K562 (cell line): Measurements from ENCODE around the gene WFDC2. TPM values are rescaled to one million over a fixed set of nuclear protein-coding genes. Genes with fewer than 3 reads are reported as not detected.

Source experiments
- ATAC-seq: fragments of 200-7000 bp; cut with Tn5 transposase; 3 replicates; pipeline ENCODE4 v1.9.1; 2020; ENCODE audit warnings: moderate library complexity
- BruUV-seq: library from RNA; stranded (reverse); fragments of 400-500 nt; replicated peaks from 2 replicates; lab custom pipeline; 2021; lab: Mats Ljungman, UMichigan
- CTCF ChIA-PET: fragments of 300-600 bp; formaldehyde crosslinking; extraction: SDS; loops from one replicate; lab custom pipeline; 2021; ENCODE audit warnings: low intra/inter-chr PET ratio; lab: Yijun Ruan, JAX
- POLR2A ChIA-PET: fragments of 300-600, 350-650 bp; sonication (Branson Sonifier 250); formaldehyde crosslinking; extraction: SDS; loops from one replicate; lab custom pipeline; 2021; ENCODE audit warnings: antibody characterized with exemption, inconsistent platforms; lab: Yijun Ruan, JAX
- DNase-seq, 4 experiments: peaks; one replicate each; pipeline versions ENCODE4 v3.0.0 to v3.0.0-alpha.2; 2011 to 2018; ENCODE audit warnings: low spot score in 3 of 4, mixed read lengths in 3 of 4; ENCODE audit errors: extremely low read depth in 1 of 4
- FAIRE-seq: peaks from 2 replicates; lab custom pipeline; 2011; peaks lifted over from hg19 to GRCh38; lab: Jason Lieb, UNC
- H2AFZ ChIP-seq: 2 replicates; pipeline ENCODE4 v1.6.0; 2011; ENCODE audit warnings: low read depth, low read length, control low read depth, inconsistent platforms
- H3K27ac ChIP-seq: fragments of 200-600 bp; 3 replicates; pipeline ENCODE4 v1.8.0; 2011; ENCODE audit warnings: low read depth, mild to moderate bottlenecking, control low read depth, inconsistent platforms, low read length, moderate library complexity, mixed read lengths; ENCODE audit errors: extremely low read depth
- H3K27me3 ChIP-seq, 2 experiments: fragments of 300-600 bp in 1 of 2; 2 replicates in 1 of 2; 3 replicates in 1 of 2; pipeline versions ENCODE4 v1.6.0 to v1.8.0; 2011; ENCODE audit warnings: inconsistent platforms in 2 of 2, low read length in 2 of 2, mild to moderate bottlenecking in 1 of 2, mixed read lengths in 1 of 2, moderate library complexity in 1 of 2; ENCODE audit not compliant: control insufficient read depth in 2 of 2, insufficient read depth in 2 of 2
- H3K36me3 ChIP-seq: fragments of 300-600 bp; 3 replicates; pipeline ENCODE4 v1.8.0; 2011; ENCODE audit warnings: mild to moderate bottlenecking, low read length, inconsistent platforms; ENCODE audit not compliant: control insufficient read depth, insufficient read depth
- H3K4me1 ChIP-seq, 2 experiments: fragments of 200-600 bp in 1 of 2; replicated peaks in 1 of 2; 2 replicates in 1 of 2; 3 replicates in 1 of 2; pipeline versions ENCODE4 v1.5.1 to v1.8.0; 2011; ENCODE audit warnings: inconsistent platforms in 2 of 2, low read length in 2 of 2, mild to moderate bottlenecking in 1 of 2, mixed read lengths in 1 of 2, moderate library complexity in 1 of 2; ENCODE audit not compliant: control insufficient read depth in 2 of 2, insufficient read depth in 2 of 2
- H3K4me2 ChIP-seq: 2 replicates; pipeline ENCODE4 v1.6.1; 2011; ENCODE audit warnings: low read length, control low read depth, inconsistent platforms, mixed read lengths; ENCODE audit not compliant: insufficient read depth
- H3K4me3 ChIP-seq: fragments of 200-600 bp; sonication (generic), shearing (Covaris generic); 2 replicates; pipeline ENCODE4 v1.5.1; 2016; ENCODE audit warnings: control low read depth, inconsistent platforms
- H3K79me2 ChIP-seq: fragments of 200-600 bp; 3 replicates; pipeline ENCODE4 v1.8.0; 2011; ENCODE audit warnings: low read length, inconsistent platforms; ENCODE audit not compliant: control insufficient read depth, insufficient read depth
- H3K9ac ChIP-seq, 2 experiments: 2 replicates each; pipeline versions ENCODE4 v1.6.0 to v1.6.1; 2011; ENCODE audit warnings: low read depth in 2 of 2, low read length in 2 of 2, control low read depth in 1 of 2, inconsistent platforms in 1 of 2, mild to moderate bottlenecking in 1 of 2, mixed read lengths in 1 of 2; ENCODE audit not compliant: insufficient read depth in 1 of 2
- H3K9me1 ChIP-seq: one replicate; pipeline ENCODE4 v1.6.0; 2011; ENCODE audit warnings: inconsistent platforms, mild to moderate bottlenecking, low read length, moderate library complexity; ENCODE audit not compliant: control insufficient read depth, insufficient read depth
- H3K9me3 ChIP-seq: replicated peaks from 2 replicates; pipeline ENCODE4 v1.5.1; 2011; ENCODE audit warnings: low read depth, low read length, inconsistent platforms; ENCODE audit not compliant: control insufficient read depth, insufficient read depth
- H4K20me1 ChIP-seq: replicated peaks from 2 replicates; pipeline ENCODE4 v1.6.1; 2011; ENCODE audit warnings: low read length, inconsistent platforms, mixed read lengths; ENCODE audit not compliant: control insufficient read depth, insufficient read depth
- NRF1 ChIP-seq, 2 experiments: fragments of 450-650 bp; IDR thresholded peaks in 1 of 2; conservative IDR thresholded peaks in 1 of 2; 2 replicates each; pipeline ENCODE4 v1.6.1; 2014; ENCODE audit warnings: mild to moderate bottlenecking in 2 of 2
- TBP ChIP-seq: optimal IDR thresholded peaks from 2 replicates; pipeline ENCODE3; 2011; ENCODE audit warnings: low read depth, low read length, improper control_type of control experiment
- ZNF143 ChIP-seq: sonication (generic); formaldehyde crosslinking; IDR thresholded peaks from 2 replicates; pipeline ENCODE4 v1.9.0; 2022; ENCODE audit warnings: mild to moderate bottlenecking, missing genetic modification reagents
- ZNF75A ChIP-seq: fragments of 450-650 bp; formaldehyde crosslinking; IDR thresholded peaks from 2 replicates; pipeline ENCODE4 v1.4.0; 2020; ENCODE audit warnings: mild to moderate bottlenecking
- WGBS: fragments of 100-300 bp; shearing (Covaris generic); methylation state at CpG from one replicate; pipeline ENCODE4 v1.1.6; 2016; ENCODE audit warnings: low coverage, mixed read lengths; ENCODE audit not compliant: insufficient coverage; ENCODE audit errors: missing lambda C conversion rate; 5-methylcytosine and 5-hydroxymethylcytosine counted together
- in situ Hi-C: fragments of 300-500 bp; cut with MboI; formaldehyde crosslinking; loops from 4 replicates; pipeline ENCODE4 v1.15.0; 2018; ENCODE audit warnings: inconsistent platforms, mixed read lengths
- intact Hi-C: fragments of 100-400 bp; cut with micrococcal nuclease; formaldehyde crosslinking; loops from 2 replicates; pipeline ENCODE4 v1.14.2; 2022
- polyA plus RNA-seq, 8 experiments: library from polyadenylated mRNA; depleted of rRNA in 4 of 8; stranded (reverse) in 5 of 8; unstranded in 3 of 8; fragments of >200 nt; fragmentation: Nextera tagmentation in 2 of 8; fragmentation: Illumina TruSeq in 1 of 8; extraction: Ambion mirVana in 2 of 8; extraction: Trizol in 1 of 8; gene quantifications; 2 replicates each; pipeline versions ENCODE4 v1.2.1 to v1.2.3, GENCODE V29; 2011 to 2014; ENCODE audit warnings: inconsistent platforms in 1 of 8, missing spikeins in 1 of 8
- total RNA-seq, 7 experiments: library from RNA; depleted of rRNA in 6 of 7; stranded (reverse); fragments of >200 nt in 6 of 7; fragmentation: Illumina TruSeq in 2 of 7; extraction: Trizol in 2 of 7; gene quantifications; 2 replicates each; pipeline versions ENCODE4 v1.2.1 to v1.2.3, GENCODE V29; 2011 to 2021; ENCODE audit warnings: low replicate concordance in 1 of 7

WFDC2 gene
- total and polyA plus RNA-seq, 9 of the 15 experiments (the other 6 are each of a cell fraction or from before 2014, with no cell fraction given), result not detected

- ChIA-PET POLR2A (no interaction called here), CTCF (interaction anchor here (0.7 kb wide), 2 partner anchors 111 to 113 kb away, joined by 3 to 6 read pairs; no protein-coding TSS in a partner anchor)
- no peak overlapping the region for H3K4me3 ChIP-seq
- in situ Hi-C loops, result no loop called here
- H3K36me3 ChIP-seq, result no peaks in the 10 kb centered on the region
- BruUV-seq, result no TSS peak
- TF ChIP-seq ZNF143 (no peak), ZNF75A (CRISPR knock-in tag) (no peak), TBP (no peak), NRF1 (conservative IDR thresholded peaks at IDR 0.05 in 1 of 2, IDR thresholded peaks at IDR 0.05 in 1 of 2) (no peak)
- no peak overlapping the region for H3K27ac ChIP-seq
- ATAC-seq, result no peak
- H3K79me2 ChIP-seq, result no peaks in the 10 kb centered on the region
- no peaks in the 10 kb centered on the region for H3K27me3 ChIP-seq
- no peaks in the 10 kb centered on the region for H3K9me1 ChIP-seq
- intact Hi-C loops, result no loop called here
- H3K9me3 ChIP-seq, result no peaks in the 10 kb centered on the region
- H3K4me1 ChIP-seq, result peaks cover 3 to 6% of the 10 kb centered on the region in 2 experiments; a peak in 2 of 5 replicates
- H2AFZ ChIP-seq, result no peak overlapping the region
- 47% methylated on average over 3 of the region's 4 CpGs for WGBS
- no peak for DNase-seq
- no peak overlapping the region for H3K9ac ChIP-seq
- H3K4me2 ChIP-seq, result no peak overlapping the region
- FAIRE-seq, result no peak
- no peaks in the 10 kb centered on the region for H4K20me1 ChIP-seq
Observed at GRCh38 chr20:45433976-45434375, 35.6 kb upstream of the WFDC2 start.
